Activated CD8-positive, alpha-beta memory T cell treated with anti-CD3 and anti-CD28 coated beads for 48 hours (primary cell): ENCODE data around the gene MEIOSIN.
A peak's percentile ranks its signal among the peaks of the same experiment; 100 is the strongest.
"Not testable (repeated sequence)": the region's sequence is repeated elsewhere in the genome, so short reads cannot be mapped to it uniquely, and the experiment has no call there.

Experiments used
- DNase-seq, 3 experiments: peaks; one replicate each; pipeline ENCODE4 v3.0.0-alpha.2; 2020; ENCODE audit warnings: low read depth in 2 of 3, low spot score in 2 of 3

Gene MEIOSIN

DNA sequence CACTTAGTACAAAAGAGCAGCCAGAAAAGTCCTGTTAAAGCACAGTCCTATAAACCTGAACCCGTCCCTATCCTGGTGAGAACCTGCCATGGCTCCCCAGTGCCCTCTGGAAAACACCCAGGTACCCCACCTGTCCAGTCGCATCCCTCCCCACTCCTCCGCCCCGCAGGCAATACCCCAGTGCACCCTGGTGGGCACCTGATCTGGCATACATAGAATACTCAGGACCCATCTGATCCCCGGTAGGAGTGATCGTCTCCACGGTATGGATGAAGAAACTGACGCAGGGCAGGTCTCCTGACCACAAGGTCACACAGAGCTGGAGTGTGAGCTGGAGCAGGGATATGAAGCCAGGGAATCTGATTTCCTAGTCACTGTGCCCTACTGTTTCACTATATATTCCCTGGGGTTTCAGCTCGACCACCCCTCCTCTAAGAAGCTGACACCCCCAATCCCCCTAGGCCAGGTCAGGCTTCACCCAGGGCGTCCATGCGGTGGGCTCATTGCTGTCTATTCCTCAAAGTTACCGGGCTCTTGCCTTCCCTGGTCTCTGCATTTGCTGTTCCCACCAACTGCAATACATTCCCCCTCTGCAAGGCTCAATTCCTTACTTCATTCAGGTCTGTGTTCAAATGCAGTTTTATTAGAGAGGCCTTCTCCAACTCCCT is 15.1 kb upstream of the MEIOSIN start:
- DNase-seq = no peak

DNA sequence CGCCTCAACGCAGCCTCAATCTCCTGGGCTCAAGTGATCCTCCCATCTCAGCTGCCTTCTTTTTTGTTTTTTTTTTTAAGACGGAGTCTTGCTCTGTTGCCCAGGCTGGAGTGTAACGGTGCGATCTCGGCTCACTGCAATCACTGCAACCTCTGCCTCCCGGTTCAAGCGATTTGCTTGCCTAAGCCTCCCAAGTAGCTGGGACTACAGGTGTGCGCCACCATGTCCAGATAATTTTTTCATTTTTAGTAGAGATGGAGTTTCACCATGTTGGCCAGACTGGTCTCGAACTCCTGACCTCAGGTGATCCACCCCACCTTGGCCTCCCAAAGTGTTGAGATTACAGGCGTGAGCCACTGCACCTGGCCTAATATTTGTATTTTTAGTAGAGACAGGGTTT is 13.2 kb upstream of the MEIOSIN start:
- not testable (repeated sequence) for DNase-seq

DNA sequence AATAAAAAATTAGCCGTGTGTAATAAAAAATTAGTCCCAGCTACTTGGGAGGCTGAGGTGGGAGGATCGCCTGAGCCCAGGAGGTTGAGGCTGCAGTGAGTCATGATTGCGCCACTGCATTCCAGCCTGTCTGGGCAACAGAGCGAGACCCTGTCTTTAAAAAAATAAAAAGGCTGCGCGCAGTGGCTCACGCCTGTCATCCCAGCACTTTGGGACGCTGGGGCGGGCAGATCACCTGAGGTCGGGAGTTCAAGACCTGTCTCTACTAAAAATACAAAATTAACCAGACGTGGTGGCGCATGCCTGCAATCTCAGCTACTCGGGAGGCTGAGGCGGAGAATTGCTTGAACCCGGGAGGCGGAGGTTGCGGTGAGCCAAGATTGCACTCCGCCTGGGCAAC is 4.6 kb upstream of the MEIOSIN start:
- not testable (repeated sequence) for DNase-seq

DNA sequence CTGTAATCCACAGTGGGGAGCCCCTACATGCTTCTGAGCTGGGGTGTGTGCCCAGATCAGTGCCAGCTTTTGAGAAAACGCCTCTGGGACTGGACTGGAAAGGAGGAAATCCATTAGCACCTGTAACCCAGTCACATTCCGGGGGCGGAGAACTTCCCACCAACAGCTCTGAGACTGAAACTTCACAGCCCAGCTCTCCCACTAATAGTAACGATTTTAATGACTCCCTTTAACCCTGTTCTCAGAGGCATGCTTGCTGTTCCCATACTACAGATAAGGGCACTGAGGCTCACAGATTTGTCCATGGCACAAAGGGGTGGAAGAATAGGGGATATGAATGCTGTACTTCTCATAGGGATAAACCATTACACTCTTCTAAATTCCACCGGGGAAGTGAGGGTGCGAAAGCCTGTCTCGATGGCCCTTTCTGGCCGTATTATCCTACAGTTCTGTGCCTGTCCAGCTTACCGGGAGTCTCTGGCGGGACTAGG is 3.4 kb upstream of the MEIOSIN start:
- no peak for DNase-seq

DNA sequence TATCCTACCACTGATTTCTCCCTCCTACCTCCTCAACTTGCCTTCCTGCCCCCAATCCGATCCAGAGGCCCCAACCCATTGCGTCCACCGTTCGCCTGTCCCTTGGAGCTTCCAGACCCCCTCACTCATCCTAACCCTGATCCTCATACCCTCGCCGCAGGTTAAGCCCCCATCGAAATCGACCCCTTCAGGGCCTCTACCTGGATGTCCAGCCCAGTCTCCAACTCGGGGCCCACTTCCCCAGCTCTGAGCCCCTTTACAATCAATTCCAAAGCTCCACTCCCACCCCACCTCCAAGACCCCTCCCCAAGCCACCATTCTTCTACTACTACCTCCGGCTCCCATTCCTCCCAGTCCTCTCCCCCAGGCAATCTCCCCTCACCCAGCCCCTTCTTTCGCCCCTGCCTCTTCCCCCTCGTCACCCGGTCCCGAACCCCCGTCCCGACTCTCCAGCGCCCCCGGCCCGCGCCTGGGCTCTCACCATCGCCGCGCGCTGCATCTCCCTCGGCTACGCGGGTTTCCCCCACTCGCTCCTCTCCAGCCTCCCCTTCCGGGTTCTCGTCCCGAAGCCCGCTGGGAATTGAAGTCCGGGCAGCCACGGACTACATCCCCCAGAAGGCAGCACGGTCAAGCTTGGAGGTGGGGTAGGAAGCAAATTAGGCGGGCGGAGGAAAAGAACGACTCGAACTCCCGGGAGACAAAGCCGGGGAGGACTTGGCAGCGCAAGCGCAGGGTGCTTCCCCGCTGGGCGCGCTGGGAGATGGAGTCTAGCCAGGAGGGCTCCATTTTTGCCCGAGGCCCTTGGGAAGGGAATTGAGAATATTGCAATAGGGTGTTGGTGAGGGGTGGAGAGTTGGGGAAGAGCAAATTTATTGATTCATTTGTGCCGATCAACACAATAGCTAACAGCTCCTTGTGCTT is 2.6 kb upstream of the MEIOSIN start, which contains the start of gene FBXO46:
FBXO46 (minus strand) TSS at position 529 of the 921 bp plus-strand sequence. CDS start 17,401 bp downstream, outside the sequence.
- DNase-seq = peak; percentile 57 to 87 (median 79)

DNA sequence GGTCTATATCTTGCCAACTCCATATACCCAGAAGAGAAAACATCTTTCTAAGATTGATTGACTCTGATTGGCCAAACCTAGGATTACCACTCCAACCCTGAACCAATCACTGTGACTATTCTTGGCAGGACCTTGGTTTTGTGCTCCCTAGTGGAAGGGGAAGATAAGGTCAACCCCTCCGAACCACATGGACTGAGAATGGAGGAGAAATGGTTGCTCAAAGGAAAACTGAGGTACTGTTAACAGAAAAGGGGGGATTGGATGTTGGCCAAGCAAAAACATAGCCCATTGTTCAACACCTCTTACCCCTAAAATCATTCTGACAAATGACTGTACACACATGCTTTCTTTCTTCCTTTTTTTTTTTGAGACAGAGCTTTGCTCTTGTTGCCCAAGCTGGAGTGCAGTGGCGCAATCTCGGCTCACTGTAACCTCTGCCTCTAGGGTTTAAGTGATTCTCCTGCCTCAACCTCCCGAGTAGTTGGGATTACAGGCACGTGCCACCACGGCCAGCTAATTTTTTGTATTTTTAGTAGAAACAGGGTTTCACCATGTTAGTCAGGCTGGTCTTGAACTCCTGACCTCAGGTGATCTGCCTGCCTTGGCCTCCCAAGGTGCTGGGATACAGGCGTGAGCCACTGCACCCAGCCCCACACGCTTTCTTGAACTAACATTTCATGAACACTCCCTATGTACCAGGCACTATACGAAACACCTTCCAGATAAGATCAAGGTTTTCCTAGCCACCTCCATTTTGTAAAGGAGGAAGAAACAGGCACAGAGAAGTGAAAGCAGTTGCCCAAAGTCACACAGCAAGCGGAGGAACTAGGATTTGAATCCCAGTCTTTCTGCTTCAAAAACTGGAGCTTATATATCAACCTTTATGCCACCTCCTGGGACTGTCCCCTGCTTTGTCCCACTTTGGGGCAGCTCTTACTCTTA is 6.5 kb downstream of the MEIOSIN start:
- DNase-seq = no peak

DNA sequence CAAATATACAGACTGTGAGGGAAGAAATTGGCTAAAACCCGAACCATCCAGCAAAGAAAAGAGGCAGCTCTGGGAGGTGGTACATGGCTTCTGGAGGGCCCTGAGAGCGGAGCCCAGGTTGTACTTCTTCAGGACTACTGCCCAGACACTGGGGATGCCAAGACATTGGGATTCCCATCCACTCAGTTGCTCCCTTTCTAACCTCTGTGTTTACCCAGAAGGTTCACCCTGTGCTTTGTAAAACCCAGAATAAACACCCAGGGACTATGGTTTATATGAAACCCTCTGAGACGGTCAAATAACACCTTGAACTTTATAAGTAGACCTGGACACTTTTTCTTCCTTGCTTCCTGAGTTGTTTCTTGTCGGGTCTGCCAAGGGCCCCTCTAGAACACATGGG is 9.7 kb downstream of the MEIOSIN start:
- no peak for DNase-seq

DNA sequence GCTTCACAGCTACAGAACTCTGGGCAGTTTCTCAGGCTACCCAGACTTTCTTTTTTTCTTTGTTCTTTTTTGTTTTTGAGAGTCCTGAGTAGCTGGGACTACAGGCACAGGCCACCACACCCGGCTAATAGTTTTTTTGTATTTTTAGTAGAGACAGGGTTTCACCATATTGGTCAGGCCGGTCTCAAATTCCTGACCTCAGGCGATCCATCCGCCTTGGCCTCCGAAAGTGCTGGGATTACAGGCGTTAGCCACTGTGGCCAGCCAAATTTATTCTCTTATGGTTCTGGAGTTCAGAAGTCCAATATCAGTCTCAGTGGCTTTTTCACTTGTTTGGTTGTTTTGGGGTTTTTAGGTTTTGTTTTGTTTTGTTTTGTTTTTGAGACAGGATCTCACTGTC is 12.4 kb downstream of the MEIOSIN start:
- DNase-seq = no peak

DNA sequence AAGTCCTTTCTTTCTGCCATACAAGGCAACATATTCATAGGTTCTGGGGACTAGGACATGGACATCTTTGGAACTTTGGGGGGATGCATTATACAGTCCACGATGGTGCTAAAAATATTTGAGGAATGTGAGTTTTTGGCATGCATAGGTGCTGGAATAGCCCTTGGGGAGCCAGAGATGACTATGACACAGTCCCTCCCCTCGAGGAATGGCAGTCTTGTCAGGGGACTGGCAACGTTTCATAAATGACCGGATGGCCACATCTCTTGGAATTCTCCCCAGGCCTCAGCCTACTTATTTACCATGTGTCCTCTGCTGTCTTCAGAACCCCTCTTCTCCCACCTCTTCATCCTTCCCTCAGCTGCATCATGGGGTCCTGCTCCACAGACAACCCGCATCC is 13.6 kb downstream of the MEIOSIN start:
- no peak for DNase-seq

DNA sequence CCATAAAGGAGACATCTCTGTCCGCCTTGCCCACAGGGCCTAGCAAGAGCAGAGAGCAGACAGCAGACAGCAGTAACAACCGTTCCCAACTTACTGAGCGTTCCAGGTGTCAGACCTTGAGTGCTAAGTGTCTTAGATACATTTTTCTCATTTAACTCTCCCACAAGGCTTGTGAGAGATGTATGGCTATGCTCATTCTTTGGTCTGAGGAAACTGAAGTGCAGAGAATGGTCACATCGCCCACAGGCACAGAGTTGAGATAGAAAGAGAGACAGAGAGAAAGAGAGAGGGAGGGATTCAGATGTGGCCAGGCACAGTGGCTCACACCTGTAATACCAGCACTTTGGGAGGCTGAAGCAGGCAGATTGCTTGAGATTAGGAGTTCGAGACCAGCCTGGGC is 14.3 kb downstream of the MEIOSIN start:
- DNase-seq = no peak

DNA sequence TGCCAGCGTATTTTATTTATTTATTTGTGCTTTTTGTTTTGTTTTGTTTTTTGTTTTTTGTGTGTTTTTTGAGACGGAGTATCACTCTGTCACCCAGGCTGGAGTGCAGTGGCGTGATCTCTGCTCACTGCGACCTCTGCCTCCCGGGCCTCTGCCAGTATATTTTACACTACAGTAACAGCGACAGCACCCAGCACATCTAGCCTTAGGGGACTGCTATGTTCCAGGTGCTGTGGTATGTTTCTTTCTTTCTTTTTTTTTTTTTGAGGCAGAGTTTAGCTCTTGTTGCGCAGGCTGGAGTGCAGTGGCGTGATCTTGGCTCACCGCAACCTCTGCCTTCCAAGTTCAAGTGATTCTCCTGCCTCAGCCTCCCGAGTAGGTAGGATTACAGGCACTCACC is 18.2 kb downstream of the MEIOSIN start:
- not testable (repeated sequence) for DNase-seq

DNA sequence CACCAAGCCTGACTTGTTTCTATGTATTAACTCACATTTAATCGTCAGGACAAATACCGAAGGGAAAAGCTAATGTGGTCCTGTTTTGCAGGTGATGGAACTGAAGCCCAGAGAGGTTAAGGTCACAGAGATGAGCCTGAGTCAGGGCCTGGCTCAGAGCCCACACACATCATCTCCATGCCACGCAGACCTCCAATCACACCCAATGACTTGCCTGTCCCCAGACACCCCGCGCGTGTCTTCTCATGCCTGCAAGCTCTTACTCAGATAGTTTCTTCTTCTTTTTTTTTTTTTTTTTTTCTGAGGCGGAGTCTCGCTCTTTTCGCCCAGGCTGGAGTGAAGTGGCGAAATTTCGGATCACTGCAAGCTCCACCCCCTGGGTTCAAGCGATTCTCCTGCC is 19.4 kb downstream of the MEIOSIN start:
- no peak for DNase-seq

DNA sequence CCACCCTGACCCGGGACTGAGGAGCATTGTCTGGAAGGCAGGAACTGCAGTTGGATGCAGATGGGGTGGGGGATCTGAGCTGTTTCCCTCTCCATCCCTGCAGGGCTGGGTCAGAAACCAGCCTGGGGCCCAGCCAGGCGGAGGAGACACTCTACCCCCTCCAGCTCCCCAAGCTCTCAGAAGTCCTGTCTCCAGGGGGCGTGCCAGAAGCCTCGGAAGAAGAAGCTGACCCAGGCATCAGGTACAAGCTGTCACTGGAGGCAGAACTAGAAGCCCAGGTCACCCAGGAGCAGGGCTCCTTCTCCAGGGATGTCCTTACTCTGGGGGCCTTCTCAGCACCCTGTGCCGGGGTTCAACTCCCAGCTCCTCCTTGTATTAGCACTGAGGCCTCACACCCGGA is 20.3 kb downstream of the MEIOSIN start:
- no peak for DNase-seq

DNA sequence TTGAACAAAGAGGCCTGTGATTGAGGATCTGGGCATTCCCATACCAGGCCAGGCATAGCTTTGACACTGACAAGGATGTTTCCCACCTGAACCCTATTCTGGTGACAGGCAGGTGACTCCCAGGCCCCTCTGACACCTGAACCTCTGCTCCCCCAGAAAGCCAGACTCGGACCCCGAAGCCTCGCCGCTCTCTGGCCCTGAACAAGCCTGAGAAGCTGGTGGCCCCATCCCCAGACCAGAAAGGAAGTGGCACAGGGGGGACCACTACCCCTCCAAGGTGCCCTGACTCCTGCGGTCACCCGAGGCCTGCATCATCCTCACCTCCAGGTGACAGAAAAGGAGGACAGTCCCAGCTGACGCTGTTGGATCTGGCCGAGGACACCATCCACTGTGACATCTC is 21.1 kb downstream of the MEIOSIN start:
- no peak for DNase-seq

DNA sequence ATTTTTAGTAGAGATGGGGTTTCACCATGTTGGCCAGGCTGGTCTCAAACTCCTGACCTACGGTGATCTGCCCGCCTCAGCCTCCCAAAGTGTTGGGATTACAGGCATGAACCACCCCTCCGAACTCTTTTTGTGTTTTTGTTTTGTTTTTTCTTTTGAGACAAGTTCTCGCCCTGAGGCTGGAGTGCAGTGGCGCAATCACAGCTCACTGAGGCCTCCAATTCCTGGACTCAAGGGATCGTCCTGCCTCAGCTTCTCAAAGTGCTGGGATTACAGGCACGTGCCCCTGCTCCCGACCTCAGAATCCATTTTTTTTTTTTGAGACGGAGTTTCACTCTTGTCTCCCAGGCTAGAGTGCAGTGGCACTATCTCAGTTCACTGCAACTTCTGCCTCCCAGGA is 24.5 kb downstream of the MEIOSIN start:
- no peak for DNase-seq

DNA sequence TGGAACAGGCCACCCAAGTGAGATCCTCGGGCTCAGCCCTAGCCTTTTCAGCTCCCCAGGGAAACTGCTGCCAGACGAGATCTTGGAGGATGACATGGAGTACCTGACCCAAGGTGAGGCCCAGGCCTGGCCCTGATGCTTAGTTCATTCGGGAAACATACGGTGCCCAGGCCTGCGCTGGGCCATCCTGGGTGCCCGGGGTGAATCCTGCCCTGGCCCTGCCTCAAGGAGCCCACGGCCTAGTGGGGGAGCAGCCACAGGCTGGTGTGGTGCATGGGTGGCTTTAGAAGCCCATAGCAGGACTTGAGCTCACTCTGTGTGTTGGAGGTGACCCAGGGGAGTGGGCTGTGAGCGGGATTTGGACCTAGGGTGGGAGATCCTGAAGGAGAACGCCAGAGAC is 25.7 kb downstream of the MEIOSIN start:
- DNase-seq = no peak

DNA sequence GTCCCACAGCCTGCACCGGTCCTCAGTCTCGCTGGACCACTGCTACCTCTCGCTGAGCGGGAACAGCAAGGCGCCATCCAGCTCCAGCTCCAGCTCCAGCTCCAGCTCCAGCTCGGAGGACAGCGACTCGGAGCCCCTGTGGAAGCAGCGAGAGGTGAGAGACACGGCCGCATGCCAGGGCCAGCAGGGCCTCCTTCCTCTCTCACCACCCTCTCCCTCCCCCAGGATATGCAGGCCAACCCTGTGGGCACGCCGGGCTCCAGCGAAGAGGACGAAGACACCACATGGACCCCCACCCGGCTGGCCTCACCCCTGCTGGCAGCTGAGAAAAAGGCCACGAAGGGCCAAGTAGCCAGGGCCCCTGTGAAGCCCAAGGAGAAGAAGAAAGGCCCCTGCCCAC is 28.5 kb downstream of the MEIOSIN start:
- DNase-seq = no peak

DNA sequence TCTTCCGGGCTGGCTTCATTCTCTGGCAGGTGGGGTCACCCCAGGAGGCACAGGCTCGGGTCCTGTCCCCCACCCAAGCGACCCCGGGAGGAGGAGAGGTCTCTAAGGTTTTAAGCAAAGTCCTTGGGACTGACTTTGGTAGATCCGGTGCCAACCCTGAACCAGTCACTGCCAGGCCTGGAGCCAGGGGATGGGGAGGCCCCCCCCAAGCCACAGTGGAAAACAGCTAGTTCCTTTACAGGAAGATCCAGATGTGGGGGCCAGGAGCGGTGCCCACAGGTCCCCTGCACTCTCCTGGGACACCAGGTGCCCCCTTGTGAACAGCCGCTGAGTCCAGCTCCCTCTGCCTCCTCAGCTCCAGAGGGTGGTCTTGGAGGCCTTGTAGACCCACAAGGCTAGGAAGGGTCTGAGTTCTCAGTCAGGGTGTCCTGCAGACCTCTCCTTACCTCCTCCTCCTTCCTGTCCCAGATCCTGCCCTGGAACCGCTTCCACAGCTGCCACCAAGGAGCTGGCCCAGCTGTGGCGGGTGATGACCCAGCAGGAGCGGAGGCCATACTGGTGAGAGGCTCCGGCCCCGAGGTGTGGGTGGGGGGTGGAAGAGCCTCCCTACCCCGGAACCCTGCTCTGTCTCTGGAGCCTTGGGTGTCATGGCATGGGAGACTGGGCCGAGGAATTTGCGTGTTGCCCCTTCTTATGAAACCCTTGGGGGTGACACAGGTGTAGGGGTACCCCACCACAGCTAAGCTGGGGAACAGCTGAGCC is 29.8 kb downstream of the MEIOSIN start:
- DNase-seq = no peak

DNA sequence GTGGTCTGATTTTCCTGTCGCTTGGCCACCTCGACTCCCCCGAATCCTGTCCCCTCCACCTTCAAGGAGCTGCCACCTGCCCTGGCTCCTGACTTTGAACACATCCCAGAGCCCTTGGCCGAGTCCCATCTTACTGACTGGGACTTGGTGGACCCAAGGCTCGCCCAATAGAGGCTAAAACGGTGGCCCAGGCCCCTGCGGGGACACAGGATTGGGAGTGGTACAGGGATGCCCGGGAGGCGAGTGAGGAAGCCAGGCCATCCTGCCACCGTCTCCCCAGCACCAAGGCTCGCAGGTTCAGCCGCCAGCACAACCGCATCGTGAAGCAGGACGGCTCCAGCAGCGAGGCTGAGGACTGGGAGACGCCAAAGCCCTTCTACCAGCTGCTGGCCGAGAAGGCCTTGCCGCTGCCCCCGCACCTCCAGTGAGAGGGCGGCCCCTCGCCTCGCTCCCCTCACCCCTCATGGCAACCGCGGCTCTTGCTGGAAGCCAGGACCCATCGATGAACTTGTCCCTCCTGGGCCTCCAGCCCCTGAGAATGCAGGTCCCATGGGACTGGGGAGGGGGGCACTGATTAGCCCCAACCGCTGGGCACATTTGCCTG is 30.6 kb downstream of the MEIOSIN start:
- no peak for DNase-seq

DNA sequence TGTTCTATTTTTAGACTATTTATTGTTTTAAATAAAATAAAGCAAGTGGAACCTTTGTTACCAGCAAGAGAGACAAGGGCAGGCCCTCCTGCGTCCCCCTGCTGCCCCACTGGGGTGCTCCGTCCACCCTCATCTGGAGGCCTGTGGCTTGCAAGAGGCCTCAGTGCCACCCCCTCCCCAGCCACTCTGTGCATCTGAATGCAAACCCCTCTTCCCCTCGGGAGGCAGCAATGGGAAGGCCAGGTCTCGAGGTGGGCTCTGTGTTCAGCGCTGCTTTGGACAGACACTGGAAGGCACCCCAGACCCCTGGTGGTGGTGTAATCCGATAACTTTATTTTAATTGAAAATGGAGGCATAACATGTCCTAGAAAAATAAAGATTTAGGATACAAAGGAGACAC is 31.2 kb downstream of the MEIOSIN start:
- DNase-seq = no peak
